Natural killer cell (primary cell): ENCODE data around the gene CD38. TPM values are rescaled to one million over a fixed set of nuclear protein-coding genes. Genes with fewer than 3 reads are reported as not detected.
"Not testable (repeated sequence)": the region's sequence is repeated elsewhere in the genome, so short reads cannot be mapped to it uniquely, and the experiment has no call there.

Source experiments
- ATAC-seq, 3 donors: fragments of 150-1000 bp in 2 of 3; fragments of 200-7000 bp in 1 of 3; cut with Tn5 transposase; 1 replicate in 1 of 3; 2 replicates in 2 of 3; pipeline ENCODE4 v1.10.0; 2021; ENCODE audit warnings: mild to moderate bottlenecking in 2 of 3, moderate library complexity in 2 of 3
- DNase-seq, 2 donors: peaks; one replicate each; pipeline versions ENCODE4 v3.0.0 to v3.0.0-alpha.2; 2013 to 2021; ENCODE audit warnings: mixed read lengths in 1 of 2
- H3K27ac ChIP-seq: one replicate; pipeline ENCODE4 v1.5.1; 2013; ENCODE audit warnings: mild to moderate bottlenecking, low read length
- H3K27me3 ChIP-seq: one replicate; pipeline ENCODE4 v1.6.1; 2013; ENCODE audit warnings: low read length; ENCODE audit not compliant: control insufficient read depth, insufficient read depth
- H3K36me3 ChIP-seq: one replicate; pipeline ENCODE4 v1.6.1; 2013; ENCODE audit warnings: low read length; ENCODE audit not compliant: control insufficient read depth, insufficient read depth
- H3K4me1 ChIP-seq: one replicate; pipeline ENCODE4 v1.6.1; 2013; ENCODE audit warnings: low read length; ENCODE audit not compliant: control insufficient read depth, insufficient read depth
- H3K4me3 ChIP-seq: one replicate; pipeline ENCODE4 v1.5.1; 2013; ENCODE audit warnings: low read length
- H3K9me3 ChIP-seq: one replicate; pipeline ENCODE4 v1.6.1; 2013; ENCODE audit warnings: low read length; ENCODE audit not compliant: control insufficient read depth, insufficient read depth
- H3K27ac Mint-ChIP-seq, 2 donors: one replicate each; pipeline ENCODE4 v1.8.0; 2022; ENCODE audit warnings: mild to moderate bottlenecking in 2 of 2, mixed read lengths in 2 of 2, moderate library complexity in 1 of 2
- H3K27me3 Mint-ChIP-seq, 2 donors: one replicate each; pipeline ENCODE4 v1.8.0; 2022; ENCODE audit warnings: low read depth in 2 of 2, mixed read lengths in 2 of 2
- H3K36me3 Mint-ChIP-seq: one replicate; pipeline ENCODE4 v1.8.0; 2022; ENCODE audit warnings: mixed read lengths
- H3K4me1 Mint-ChIP-seq, 2 donors: one replicate each; pipeline ENCODE4 v1.8.0; 2022; ENCODE audit warnings: mixed read lengths in 2 of 2
- H3K4me3 Mint-ChIP-seq: one replicate; pipeline ENCODE4 v1.8.0; 2022; ENCODE audit warnings: mild to moderate bottlenecking, moderate library complexity, mixed read lengths
- H3K9me3 Mint-ChIP-seq, 2 donors: one replicate each; pipeline ENCODE4 v1.8.0; 2022; ENCODE audit warnings: mixed read lengths in 2 of 2
- CTCF ChIP-seq: fragments of 200-600 bp; IDR thresholded peaks from one replicate; pipeline ENCODE4 v1.8.0; 2022; ENCODE audit warnings: antibody characterized with exemption
- WGBS: methylation state at CpG from one replicate; pipeline ENCODE4 v1.1.7; 2013; ENCODE audit warnings: missing lambda C conversion rate; ENCODE audit not compliant: insufficient coverage; 5-methylcytosine and 5-hydroxymethylcytosine counted together
- intact Hi-C: fragments of 100-400 bp; cut with micrococcal nuclease; formaldehyde crosslinking; loops from one replicate; pipeline ENCODE4 v1.14.2; 2022
- total RNA-seq, 4 donors: library from RNA; stranded (reverse); fragments of 120-200 nt in 1 of 4; gene quantifications; one replicate each; pipeline versions ENCODE4 v1.2.3 to v1.2.4, GENCODE V29; 2013 to 2022

Gene CD38
- total RNA-seq = 100 to 1,000 TPM in 1 of 3 donors, 10 to 100 TPM in 2; 91.8 to 124 (median 98.8) TPM
- total RNA-seq (2013) = 45.3 TPM

GRCh38 chr4:15778289-15779241, at the start of gene CD38:
TSS of gene CD38 (plus strand) at chr4:15778328. CDS start at chr4:15778415, 87 bp downstream.
- TF ChIP-seq CTCF = no peak
- Histone ChIP-seq H3K36me3 (peaks cover 3% of the 10 kb centered on the region), H3K9me3 (no peaks in the 10 kb centered on the region), H3K4me1 (peaks cover 46% of the 10 kb centered on the region), H3K4me3 (peak within 1 kb of the TSS; percentile 59), H3K27me3 (no peaks in the 10 kb centered on the region), H3K27ac (peak within 1 kb of the TSS; percentile 49)
- H3K9me3 Mint-ChIP-seq = no peaks in the 10 kb centered on the region
- H3K27ac Mint-ChIP-seq = peak within 1 kb of the TSS; percentile 83 to 86
- WGBS = under 1% methylated on average over 72 of the region's 76 CpGs
- intact Hi-C loops = loop anchor here (1.0 to 2.0 kb wide), 4 partner anchors 7 to 184 kb away; partner anchors contain the start of gene FGFBP2
- H3K4me3 Mint-ChIP-seq = peak within 1 kb of the TSS; percentile 91
- peak; percentile 55 to 71 (median 70) for ATAC-seq
- peaks cover 71 to 78% of the 10 kb centered on the region in 2 donors for H3K4me1 Mint-ChIP-seq
- no peaks in the 10 kb centered on the region for H3K27me3 Mint-ChIP-seq
- DNase-seq = peak; percentile 61 to 68
- H3K36me3 Mint-ChIP-seq = peaks cover 11% of the 10 kb centered on the region

GRCh38 chr4:15729910-15730533, 48.1 kb upstream of the CD38 start:
- no peaks in the 10 kb centered on the region for H3K27me3 ChIP-seq
- WGBS = 12% methylated on average over 2 of the region's 3 CpGs
- H3K27me3 Mint-ChIP-seq = peaks cover 4 to 8% of the 10 kb centered on the region in 2 donors
- no peaks in the 10 kb centered on the region for H3K9me3 Mint-ChIP-seq
- H3K27ac ChIP-seq = no peak overlapping the region
- peak; percentile 98 for TF ChIP-seq CTCF
- DNase-seq (peak in 1 of 2 donors; percentile 74), ATAC-seq (peak; percentile 76 to 83 (median 77))
- H3K36me3 Mint-ChIP-seq = no peaks in the 10 kb centered on the region
- H3K36me3 ChIP-seq = no peaks in the 10 kb centered on the region
- H3K4me3 Mint-ChIP-seq = no peak overlapping the region
- H3K4me1 ChIP-seq = no peaks in the 10 kb centered on the region
- no peak overlapping the region for H3K4me3 ChIP-seq
- peaks cover 27 to 28% of the 10 kb centered on the region in 2 donors for H3K4me1 Mint-ChIP-seq
- H3K9me3 ChIP-seq = no peaks in the 10 kb centered on the region
- no peak overlapping the region for H3K27ac Mint-ChIP-seq
- intact Hi-C loops = loop anchor here (1.0 to 5.0 kb wide), 6 partner anchors 26 to 271 kb away; no protein-coding TSS in a partner anchor

GRCh38 chr4:15733061-15733460, 45.1 kb upstream of the CD38 start:
- H3K4me1 ChIP-seq, H3K9me3 ChIP-seq, H3K4me3 ChIP-seq, H3K27me3 ChIP-seq, H3K4me3 Mint-ChIP-seq, H3K27ac ChIP-seq, DNase-seq, ATAC-seq, H3K36me3 Mint-ChIP-seq, H3K9me3 Mint-ChIP-seq, H3K27ac Mint-ChIP-seq, H3K36me3 ChIP-seq: not testable (repeated sequence)
- Mint-ChIP-seq H3K27me3 (peaks cover 4 to 10% of the 10 kb centered on the region in 2 donors), H3K4me1 (peaks cover 22 to 32% of the 10 kb centered on the region in 2 donors)
- intact Hi-C loops = loop anchor here (5.0 kb wide), 2 partner anchors 74 to 149 kb away; no protein-coding TSS in a partner anchor
- 72% methylated on average over 5 of the region's 5 CpGs for WGBS

GRCh38 chr4:15735536-15735935, 42.6 kb upstream of the CD38 start:
- 70% methylated on average over 4 of the region's 6 CpGs for WGBS
- no peaks in the 10 kb centered on the region for H3K9me3 Mint-ChIP-seq
- H3K9me3 ChIP-seq = no peaks in the 10 kb centered on the region

More at GRCh38 chr4:15735536-15735935, 42.6 kb upstream of the CD38 start:
- no peak for DNase-seq
- ATAC-seq = no peak
- no peak overlapping the region for H3K27ac ChIP-seq
- Mint-ChIP-seq H3K36me3 (no peaks in the 10 kb centered on the region), H3K27me3 (peaks cover 10 to 14% of the 10 kb centered on the region in 2 donors), H3K27ac (no peak overlapping the region), H3K4me1 (peaks cover 22 to 35% of the 10 kb centered on the region in 2 donors), H3K4me3 (no peak overlapping the region)
- no peaks in the 10 kb centered on the region for H3K36me3 ChIP-seq
- no peak for TF ChIP-seq CTCF
- intact Hi-C loops = no loop called here
- H3K4me1 ChIP-seq = peaks cover 2% of the 10 kb centered on the region
- no peaks in the 10 kb centered on the region for H3K27me3 ChIP-seq
- H3K4me3 ChIP-seq = no peak overlapping the region
